Endothelial cell of umbilical vein (primary cell): ENCODE data around the gene RARRES2. TPM values are rescaled to one million over a fixed set of nuclear protein-coding genes. Genes with fewer than 3 reads are reported as not detected.

Experiments used
- BruUV-seq: library from RNA; stranded (reverse); fragments of 400-500 nt; replicated peaks from 2 replicates; lab custom pipeline; 2021; lab: Mats Ljungman, UMichigan
- CTCF ChIA-PET: fragments of 300-600, 350-600 bp; sonication (Branson Sonifier 250); formaldehyde crosslinking; loops from one replicate; lab custom pipeline; 2021; ENCODE audit warnings: antibody characterized with exemption, inconsistent platforms; lab: Charles Lee
- POLR2A ChIA-PET: fragments of 300-600, 350-600 bp; sonication (Branson Sonifier 250); formaldehyde crosslinking; loops from one replicate; lab custom pipeline; 2021; ENCODE audit warnings: antibody characterized with exemption, inconsistent platforms; lab: Charles Lee
- DNase-seq: peaks from one replicate; pipeline ENCODE4 v3.0.0-alpha.2; 2011; ENCODE audit warnings: low read depth, low spot score
- FAIRE-seq: peaks from 2 replicates; lab custom pipeline; 2011; peaks lifted over from hg19 to GRCh38; lab: Jason Lieb, UNC
- H2AFZ ChIP-seq: 2 replicates; pipeline ENCODE4 v1.6.0; 2012; ENCODE audit warnings: low read depth, low read length, control low read depth, inconsistent platforms
- H3K27ac ChIP-seq: 2 replicates; pipeline ENCODE4 v1.5.1; 2011; ENCODE audit warnings: low read depth, mild to moderate bottlenecking, control low read depth, low read length, moderate library complexity; ENCODE audit not compliant: insufficient read depth
- H3K27me3 ChIP-seq, 2 experiments: 2 replicates each; pipeline versions ENCODE4 v1.6.0 to v1.6.1; 2011; ENCODE audit warnings: low read length in 2 of 2, mixed read lengths in 1 of 2; ENCODE audit not compliant: control insufficient read depth in 2 of 2, insufficient read depth in 2 of 2
- H3K36me3 ChIP-seq, 2 experiments: 2 replicates in 1 of 2; 3 replicates in 1 of 2; pipeline ENCODE4 v1.5.1; 2011; ENCODE audit warnings: low read length in 2 of 2, mild to moderate bottlenecking in 1 of 2, moderate library complexity in 1 of 2; ENCODE audit not compliant: control insufficient read depth in 2 of 2, insufficient read depth in 2 of 2; ENCODE audit errors: extremely low read depth in 1 of 2
- H3K4me1 ChIP-seq: 3 replicates; pipeline ENCODE4 v1.5.1; 2011; ENCODE audit warnings: mild to moderate bottlenecking, low read length; ENCODE audit not compliant: control insufficient read depth, insufficient read depth; ENCODE audit errors: extremely low read depth
- H3K4me2 ChIP-seq: 2 replicates; pipeline ENCODE4 v1.6.1; 2011; ENCODE audit warnings: low read length, control low read depth, mixed read lengths; ENCODE audit not compliant: insufficient read depth
- H3K4me3 ChIP-seq, 3 experiments: fragments of 200-600 bp in 1 of 3; sonication (generic), shearing (Covaris generic) in 1 of 3; replicated peaks in 1 of 3; 2 replicates each; pipeline ENCODE4 v1.5.1; 2011 to 2016; ENCODE audit warnings: control low read depth in 3 of 3, low read length in 3 of 3, mild to moderate bottlenecking in 2 of 3, inconsistent platforms in 1 of 3, low read depth in 1 of 3, moderate library complexity in 1 of 3; ENCODE audit not compliant: insufficient read depth in 1 of 3
- H3K79me2 ChIP-seq: 2 replicates; pipeline ENCODE4 v1.6.0; 2012; ENCODE audit warnings: low read length, inconsistent platforms; ENCODE audit not compliant: control insufficient read depth, insufficient read depth
- H3K9ac ChIP-seq: replicated peaks from 2 replicates; pipeline ENCODE3; 2011; ENCODE audit warnings: low read length, control low read depth; ENCODE audit not compliant: insufficient read depth; ENCODE audit errors: extremely low read depth
- H3K9me1 ChIP-seq: replicated peaks from 3 replicates; pipeline ENCODE4 v1.6.0; 2011; ENCODE audit warnings: mild to moderate bottlenecking, low read length; ENCODE audit not compliant: control insufficient read depth, insufficient read depth; ENCODE audit errors: extremely low read depth
- H3K9me3 ChIP-seq: replicated peaks from 2 replicates; pipeline ENCODE4 v1.5.1; 2012; ENCODE audit warnings: low read length, inconsistent platforms; ENCODE audit not compliant: control insufficient read depth, insufficient read depth
- H4K20me1 ChIP-seq: replicated peaks from 2 replicates; pipeline ENCODE3; 2011; ENCODE audit warnings: mild to moderate bottlenecking, low read length; ENCODE audit not compliant: control insufficient read depth, insufficient read depth; ENCODE audit errors: extremely low read depth
- EZH2 ChIP-seq: IDR thresholded peaks from 2 replicates; pipeline ENCODE4 v1.6.1; 2012; ENCODE audit warnings: borderline replicate concordance, low read depth, mild to moderate bottlenecking, moderate library complexity, low read length, inconsistent platforms; ENCODE audit not compliant: severe bottlenecking
- FOS ChIP-seq: IDR thresholded peaks from 2 replicates; pipeline ENCODE4 v1.6.1; 2011; ENCODE audit warnings: mild to moderate bottlenecking, low read length, moderate library complexity, borderline replicate concordance; ENCODE audit not compliant: insufficient read depth
- GATA2 ChIP-seq: IDR thresholded peaks from 2 replicates; pipeline ENCODE4 v1.7.0; 2011; ENCODE audit warnings: low read depth, mild to moderate bottlenecking, moderate library complexity, mixed read lengths, low read length; ENCODE audit not compliant: insufficient read length, insufficient read depth
- JUN ChIP-seq: IDR thresholded peaks from 2 replicates; pipeline ENCODE4 v1.6.1; 2011; ENCODE audit warnings: borderline replicate concordance, low read depth; ENCODE audit not compliant: insufficient read length, insufficient read depth
- MYC ChIP-seq: IDR thresholded peaks from one replicate; pipeline ENCODE4 v1.6.1; 2011; ENCODE audit warnings: mild to moderate bottlenecking, low read depth, low read length
- POLR2A ChIP-seq: IDR thresholded peaks from 2 replicates; pipeline ENCODE4 v1.6.1; 2012; ENCODE audit warnings: low read depth, mild to moderate bottlenecking, control low read depth, low read length
- POLR2AphosphoS5 ChIP-seq: IDR thresholded peaks from 2 replicates; pipeline ENCODE4 v1.6.1; 2012; ENCODE audit warnings: low read depth, mild to moderate bottlenecking, control low read depth, low read length, moderate library complexity; ENCODE audit not compliant: insufficient read depth
- dilution Hi-C: fragments of 300-500 bp; cut with MboI; formaldehyde crosslinking; loops from one replicate; pipeline ENCODE4 v1.15.0; 2019; ENCODE audit warnings: low sequenced_read_pairs; ENCODE audit not compliant: extremely low pct_ligation_motif_present
- intact Hi-C: fragments of 100-400 bp; cut with micrococcal nuclease; formaldehyde crosslinking; loops from one replicate; pipeline ENCODE4 v1.10.0; 2022
- polyA plus RNA-seq, 4 experiments: library from polyadenylated mRNA; depleted of rRNA in 3 of 4; stranded (reverse) in 3 of 4; unstranded in 1 of 4; fragments of >200 nt; gene quantifications; 2 replicates each; pipeline versions ENCODE4 v1.2.1 to v1.2.3, GENCODE V29; 2011 to 2012; ENCODE audit warnings: missing spikeins in 1 of 4
- total RNA-seq: library from RNA; stranded (reverse); gene quantifications from 2 replicates; pipeline ENCODE4 v1.2.3, GENCODE V29; 2021
- TF ChIP-seq, protein P1 (sequence below), 2 donors: IDR thresholded peaks; 1 replicate in 1 of 2; 2 replicates in 1 of 2; pipeline ENCODE4 v1.5.1; 2011; ENCODE audit warnings: low read length in 2 of 2, mild to moderate bottlenecking in 2 of 2, moderate library complexity in 2 of 2, control low read depth in 1 of 2, inconsistent platforms in 1 of 2, low read depth in 1 of 2; ENCODE audit not compliant: insufficient read depth in 1 of 2; ENCODE audit errors: extremely low read depth in 1 of 2
- TF ChIP-seq, protein P2 (sequence below): IDR thresholded peaks from 2 replicates; pipeline ENCODE4 v1.6.1; 2011; ENCODE audit not compliant: insufficient read depth, insufficient read length

RARRES2 gene
- total and polyA plus RNA-seq, 2 donors (not counting 3 experiments of a cell fraction or from before 2014, with no cell fraction given): not detected

- Histone ChIP-seq H2AFZ (no peak overlapping the region), H3K9me1 (no peaks in the 10 kb centered on the region), H3K4me1 (no peaks in the 10 kb centered on the region), H3K4me3 (no peak overlapping the region), H3K9me3 (no peaks in the 10 kb centered on the region), H4K20me1 (no peaks in the 10 kb centered on the region), H3K79me2 (no peaks in the 10 kb centered on the region), H3K36me3 (no peaks in the 10 kb centered on the region), H3K4me2 (no peak overlapping the region), H3K9ac (no peak overlapping the region), H3K27ac (no peak overlapping the region), H3K27me3 (peaks cover 28 to 35% of the 10 kb centered on the region in 2 experiments)
- DNase-seq (no peak), FAIRE-seq (no peak)
- no TSS peak for BruUV-seq
- dilution Hi-C loops (no loop called here), intact Hi-C loops (no loop called here)
- TF ChIP-seq EZH2: no peak
- POLR2A ChIA-PET: no interaction called here
- CTCF ChIA-PET: no interaction called here
These were observed 2.0 kb downstream of the RARRES2 start for GRCh38 chr7:150339409-150339809.

GRCh38 chr7:150338166-150338829, 3.1 kb downstream of the RARRES2 start:
- POLR2A ChIA-PET: no interaction called here
- H4K20me1 ChIP-seq: no peaks in the 10 kb centered on the region
- no peak for DNase-seq
- H3K4me2 ChIP-seq: no peak overlapping the region
- no peak for TF ChIP-seq FOS
- no peak for TF ChIP-seq JUN
- TF ChIP-seq POLR2A: no peak
- TF ChIP-seq, protein P1, sequence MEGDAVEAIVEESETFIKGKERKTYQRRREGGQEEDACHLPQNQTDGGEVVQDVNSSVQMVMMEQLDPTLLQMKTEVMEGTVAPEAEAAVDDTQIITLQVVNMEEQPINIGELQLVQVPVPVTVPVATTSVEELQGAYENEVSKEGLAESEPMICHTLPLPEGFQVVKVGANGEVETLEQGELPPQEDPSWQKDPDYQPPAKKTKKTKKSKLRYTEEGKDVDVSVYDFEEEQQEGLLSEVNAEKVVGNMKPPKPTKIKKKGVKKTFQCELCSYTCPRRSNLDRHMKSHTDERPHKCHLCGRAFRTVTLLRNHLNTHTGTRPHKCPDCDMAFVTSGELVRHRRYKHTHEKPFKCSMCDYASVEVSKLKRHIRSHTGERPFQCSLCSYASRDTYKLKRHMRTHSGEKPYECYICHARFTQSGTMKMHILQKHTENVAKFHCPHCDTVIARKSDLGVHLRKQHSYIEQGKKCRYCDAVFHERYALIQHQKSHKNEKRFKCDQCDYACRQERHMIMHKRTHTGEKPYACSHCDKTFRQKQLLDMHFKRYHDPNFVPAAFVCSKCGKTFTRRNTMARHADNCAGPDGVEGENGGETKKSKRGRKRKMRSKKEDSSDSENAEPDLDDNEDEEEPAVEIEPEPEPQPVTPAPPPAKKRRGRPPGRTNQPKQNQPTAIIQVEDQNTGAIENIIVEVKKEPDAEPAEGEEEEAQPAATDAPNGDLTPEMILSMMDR (IDR thresholded peaks at IDR 0.05; ENCODE audit: extremely low read depth in 1 of 2, insufficient read depth in 1 of 2, low read depth in 1 of 2, low read length in 2 of 2): no peak
- TF ChIP-seq POLR2AphosphoS5: no peak
- no peak for TF ChIP-seq EZH2
- TF ChIP-seq, protein P2, sequence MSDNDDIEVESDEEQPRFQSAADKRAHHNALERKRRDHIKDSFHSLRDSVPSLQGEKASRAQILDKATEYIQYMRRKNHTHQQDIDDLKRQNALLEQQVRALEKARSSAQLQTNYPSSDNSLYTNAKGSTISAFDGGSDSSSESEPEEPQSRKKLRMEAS: no peak
- no peak for TF ChIP-seq MYC
- no peak for TF ChIP-seq GATA2
- no peaks in the 10 kb centered on the region for H3K9me1 ChIP-seq
- H3K9me3 ChIP-seq: no peaks in the 10 kb centered on the region
- intact Hi-C loops: no loop called here
- H3K36me3 ChIP-seq: no peaks in the 10 kb centered on the region
- CTCF ChIA-PET: interaction anchor here (0.6 kb wide), 1 partner anchor 417 kb away, joined by 3 read pairs; no protein-coding TSS in a partner anchor
- no peak overlapping the region for H3K9ac ChIP-seq
- no peak overlapping the region for H3K4me3 ChIP-seq
- H3K4me1 ChIP-seq: no peaks in the 10 kb centered on the region
- dilution Hi-C loops: no loop called here
- no TSS peak for BruUV-seq
- peaks cover 23 to 30% of the 10 kb centered on the region in 2 experiments for H3K27me3 ChIP-seq
- no peaks in the 10 kb centered on the region for H3K79me2 ChIP-seq
- H2AFZ ChIP-seq: no peak overlapping the region
- H3K27ac ChIP-seq: no peak overlapping the region
- FAIRE-seq: no peak
